GM23338 (cell line): Measurements from ENCODE around the gene ERO1B. TPM values are rescaled to one million over a fixed set of nuclear protein-coding genes. Genes with fewer than 3 reads are reported as not detected.

ENCODE experiments used
- EZH2 ChIP-seq: fragments of 200-600 bp; sonication (generic); IDR thresholded peaks from one replicate; pipeline ENCODE4 v1.8.0; 2017; ENCODE audit warnings: antibody characterized with exemption, mild to moderate bottlenecking, low read depth; ENCODE audit not compliant: unreplicated experiment
- EZH2phosphoT487 ChIP-seq: fragments of 200-600 bp; sonication (generic); IDR thresholded peaks from one replicate; pipeline ENCODE4 v1.8.1; 2018; ENCODE audit warnings: antibody characterized with exemption; ENCODE audit not compliant: unreplicated experiment
- NANOG ChIP-seq: IDR thresholded peaks from 2 replicates; pipeline ENCODE4 v1.6.1; 2016; ENCODE audit warnings: antibody characterized with exemption, borderline replicate concordance
- POLR2AphosphoS5 ChIP-seq: IDR thresholded peaks from 2 replicates; pipeline ENCODE4 v1.6.1; 2016; ENCODE audit warnings: antibody characterized with exemption, low read depth
- ZNF114 ChIP-seq: fragments of 250-450 bp; sonication (Bioruptor Pico); IDR thresholded peaks from 2 replicates; pipeline ENCODE4 v1.5.0; 2020; ENCODE audit warnings: mild to moderate bottlenecking, moderate library complexity
- ZNF331 ChIP-seq: fragments of 250-450 bp; sonication (Bioruptor Pico); IDR thresholded peaks from 2 replicates; pipeline ENCODE4 v1.5.0; 2020; ENCODE audit warnings: low read depth, mild to moderate bottlenecking, moderate library complexity
- polyA plus RNA-seq: library from polyadenylated mRNA; unstranded; fragments of >200 nt; fragmentation: Nextera tagmentation; extraction: Ambion mirVana; gene quantifications from 2 replicates; pipeline ENCODE4 v1.2.1, GENCODE V29; 2016
- total RNA-seq: library from RNA; depleted of rRNA; stranded (reverse); fragments of >200 nt; shearing (Covaris generic); gene quantifications from 2 replicates; pipeline ENCODE4 v1.2.3, GENCODE V29; 2014
- TF ChIP-seq, protein P1 (sequence below): fragments of 250-450 bp; sonication (Bioruptor Pico); IDR thresholded peaks from 2 replicates; pipeline ENCODE4 v1.5.0; 2020; ENCODE audit warnings: mild to moderate bottlenecking, moderate library complexity
- TF ChIP-seq, protein P2 (sequence below): IDR thresholded peaks from one replicate; pipeline ENCODE4 v1.6.1; 2018; ENCODE audit warnings: antibody characterized with exemption; ENCODE audit not compliant: unreplicated experiment
- TF ChIP-seq, protein P3 (sequence below): IDR thresholded peaks from 2 replicates; pipeline ENCODE4 v1.6.1; 2016; ENCODE audit warnings: antibody characterized with exemption

ERO1B gene
- total and polyA plus RNA-seq, 2 experiments from 2014 or later = 2.4 to 3.6 TPM

DNA sequence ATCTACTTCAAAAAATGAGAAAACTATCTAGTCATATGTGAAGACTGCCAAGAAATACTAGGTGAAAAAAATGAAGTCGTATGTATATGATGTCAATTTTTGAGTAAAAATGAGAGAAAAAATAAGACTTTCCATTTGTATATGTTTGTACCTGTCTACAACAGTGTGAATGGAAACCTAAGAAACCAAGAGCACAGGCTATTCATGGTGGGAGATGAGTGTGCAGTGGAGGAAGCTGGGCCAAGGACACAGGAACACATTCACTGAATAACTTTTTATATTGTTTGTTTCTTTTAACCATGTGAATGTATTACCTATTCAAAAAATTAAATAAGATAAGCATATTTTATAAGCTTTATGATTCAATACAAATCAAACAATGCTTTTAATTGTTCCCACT is 67.0 kb downstream of the ERO1B start (continued):
- TF ChIP-seq, protein P1, sequence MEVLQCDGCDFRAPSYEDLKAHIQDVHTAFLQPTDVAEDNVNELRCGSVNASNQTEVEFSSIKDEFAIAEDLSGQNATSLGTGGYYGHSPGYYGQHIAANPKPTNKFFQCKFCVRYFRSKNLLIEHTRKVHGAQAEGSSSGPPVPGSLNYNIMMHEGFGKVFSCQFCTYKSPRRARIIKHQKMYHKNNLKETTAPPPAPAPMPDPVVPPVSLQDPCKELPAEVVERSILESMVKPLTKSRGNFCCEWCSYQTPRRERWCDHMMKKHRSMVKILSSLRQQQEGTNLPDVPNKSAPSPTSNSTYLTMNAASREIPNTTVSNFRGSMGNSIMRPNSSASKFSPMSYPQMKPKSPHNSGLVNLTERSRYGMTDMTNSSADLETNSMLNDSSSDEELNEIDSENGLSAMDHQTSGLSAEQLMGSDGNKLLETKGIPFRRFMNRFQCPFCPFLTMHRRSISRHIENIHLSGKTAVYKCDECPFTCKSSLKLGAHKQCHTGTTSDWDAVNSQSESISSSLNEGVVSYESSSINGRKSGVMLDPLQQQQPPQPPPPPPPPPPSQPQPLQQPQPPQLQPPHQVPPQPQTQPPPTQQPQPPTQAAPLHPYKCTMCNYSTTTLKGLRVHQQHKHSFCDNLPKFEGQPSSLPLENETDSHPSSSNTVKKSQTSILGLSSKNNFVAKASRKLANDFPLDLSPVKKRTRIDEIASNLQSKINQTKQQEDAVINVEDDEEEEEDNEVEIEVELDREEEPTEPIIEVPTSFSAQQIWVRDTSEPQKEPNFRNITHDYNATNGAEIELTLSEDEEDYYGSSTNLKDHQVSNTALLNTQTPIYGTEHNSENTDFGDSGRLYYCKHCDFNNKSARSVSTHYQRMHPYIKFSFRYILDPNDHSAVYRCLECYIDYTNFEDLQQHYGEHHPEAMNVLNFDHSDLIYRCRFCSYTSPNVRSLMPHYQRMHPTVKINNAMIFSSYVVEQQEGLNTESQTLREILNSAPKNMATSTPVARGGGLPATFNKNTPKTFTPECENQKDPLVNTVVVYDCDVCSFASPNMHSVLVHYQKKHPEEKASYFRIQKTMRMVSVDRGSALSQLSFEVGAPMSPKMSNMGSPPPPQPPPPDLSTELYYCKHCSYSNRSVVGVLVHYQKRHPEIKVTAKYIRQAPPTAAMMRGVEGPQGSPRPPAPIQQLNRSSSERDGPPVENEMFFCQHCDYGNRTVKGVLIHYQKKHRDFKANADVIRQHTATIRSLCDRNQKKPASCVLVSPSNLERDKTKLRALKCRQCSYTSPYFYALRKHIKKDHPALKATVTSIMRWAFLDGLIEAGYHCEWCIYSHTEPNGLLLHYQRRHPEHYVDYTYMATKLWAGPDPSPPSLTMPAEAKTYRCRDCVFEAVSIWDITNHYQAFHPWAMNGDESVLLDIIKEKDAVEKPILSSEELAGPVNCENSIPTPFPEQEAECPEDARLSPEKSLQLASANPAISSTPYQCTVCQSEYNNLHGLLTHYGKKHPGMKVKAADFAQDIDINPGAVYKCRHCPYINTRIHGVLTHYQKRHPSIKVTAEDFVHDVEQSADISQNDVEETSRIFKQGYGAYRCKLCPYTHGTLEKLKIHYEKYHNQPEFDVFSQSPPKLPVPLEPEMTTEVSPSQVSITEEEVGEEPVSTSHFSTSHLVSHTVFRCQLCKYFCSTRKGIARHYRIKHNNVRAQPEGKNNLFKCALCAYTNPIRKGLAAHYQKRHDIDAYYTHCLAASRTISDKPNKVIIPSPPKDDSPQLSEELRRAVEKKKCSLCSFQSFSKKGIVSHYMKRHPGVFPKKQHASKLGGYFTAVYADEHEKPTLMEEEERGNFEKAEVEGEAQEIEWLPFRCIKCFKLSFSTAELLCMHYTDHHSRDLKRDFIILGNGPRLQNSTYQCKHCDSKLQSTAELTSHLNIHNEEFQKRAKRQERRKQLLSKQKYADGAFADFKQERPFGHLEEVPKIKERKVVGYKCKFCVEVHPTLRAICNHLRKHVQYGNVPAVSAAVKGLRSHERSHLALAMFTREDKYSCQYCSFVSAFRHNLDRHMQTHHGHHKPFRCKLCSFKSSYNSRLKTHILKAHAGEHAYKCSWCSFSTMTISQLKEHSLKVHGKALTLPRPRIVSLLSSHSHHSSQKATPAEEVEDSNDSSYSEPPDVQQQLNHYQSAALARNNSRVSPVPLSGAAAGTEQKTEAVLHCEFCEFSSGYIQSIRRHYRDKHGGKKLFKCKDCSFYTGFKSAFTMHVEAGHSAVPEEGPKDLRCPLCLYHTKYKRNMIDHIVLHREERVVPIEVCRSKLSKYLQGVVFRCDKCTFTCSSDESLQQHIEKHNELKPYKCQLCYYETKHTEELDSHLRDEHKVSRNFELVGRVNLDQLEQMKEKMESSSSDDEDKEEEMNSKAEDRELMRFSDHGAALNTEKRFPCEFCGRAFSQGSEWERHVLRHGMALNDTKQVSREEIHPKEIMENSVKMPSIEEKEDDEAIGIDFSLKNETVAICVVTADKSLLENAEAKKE (CRISPR knock-in tag) = no peak
- TF ChIP-seq ZNF331 (no peak), POLR2AphosphoS5 (no peak), EZH2 (no peak), ZNF114 (CRISPR knock-in tag) (no peak), EZH2phosphoT487 (no peak), NANOG (no peak)
- TF ChIP-seq, protein P2, sequence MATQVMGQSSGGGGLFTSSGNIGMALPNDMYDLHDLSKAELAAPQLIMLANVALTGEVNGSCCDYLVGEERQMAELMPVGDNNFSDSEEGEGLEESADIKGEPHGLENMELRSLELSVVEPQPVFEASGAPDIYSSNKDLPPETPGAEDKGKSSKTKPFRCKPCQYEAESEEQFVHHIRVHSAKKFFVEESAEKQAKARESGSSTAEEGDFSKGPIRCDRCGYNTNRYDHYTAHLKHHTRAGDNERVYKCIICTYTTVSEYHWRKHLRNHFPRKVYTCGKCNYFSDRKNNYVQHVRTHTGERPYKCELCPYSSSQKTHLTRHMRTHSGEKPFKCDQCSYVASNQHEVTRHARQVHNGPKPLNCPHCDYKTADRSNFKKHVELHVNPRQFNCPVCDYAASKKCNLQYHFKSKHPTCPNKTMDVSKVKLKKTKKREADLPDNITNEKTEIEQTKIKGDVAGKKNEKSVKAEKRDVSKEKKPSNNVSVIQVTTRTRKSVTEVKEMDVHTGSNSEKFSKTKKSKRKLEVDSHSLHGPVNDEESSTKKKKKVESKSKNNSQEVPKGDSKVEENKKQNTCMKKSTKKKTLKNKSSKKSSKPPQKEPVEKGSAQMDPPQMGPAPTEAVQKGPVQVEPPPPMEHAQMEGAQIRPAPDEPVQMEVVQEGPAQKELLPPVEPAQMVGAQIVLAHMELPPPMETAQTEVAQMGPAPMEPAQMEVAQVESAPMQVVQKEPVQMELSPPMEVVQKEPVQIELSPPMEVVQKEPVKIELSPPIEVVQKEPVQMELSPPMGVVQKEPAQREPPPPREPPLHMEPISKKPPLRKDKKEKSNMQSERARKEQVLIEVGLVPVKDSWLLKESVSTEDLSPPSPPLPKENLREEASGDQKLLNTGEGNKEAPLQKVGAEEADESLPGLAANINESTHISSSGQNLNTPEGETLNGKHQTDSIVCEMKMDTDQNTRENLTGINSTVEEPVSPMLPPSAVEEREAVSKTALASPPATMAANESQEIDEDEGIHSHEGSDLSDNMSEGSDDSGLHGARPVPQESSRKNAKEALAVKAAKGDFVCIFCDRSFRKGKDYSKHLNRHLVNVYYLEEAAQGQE = no peak
- TF ChIP-seq, protein P3, sequence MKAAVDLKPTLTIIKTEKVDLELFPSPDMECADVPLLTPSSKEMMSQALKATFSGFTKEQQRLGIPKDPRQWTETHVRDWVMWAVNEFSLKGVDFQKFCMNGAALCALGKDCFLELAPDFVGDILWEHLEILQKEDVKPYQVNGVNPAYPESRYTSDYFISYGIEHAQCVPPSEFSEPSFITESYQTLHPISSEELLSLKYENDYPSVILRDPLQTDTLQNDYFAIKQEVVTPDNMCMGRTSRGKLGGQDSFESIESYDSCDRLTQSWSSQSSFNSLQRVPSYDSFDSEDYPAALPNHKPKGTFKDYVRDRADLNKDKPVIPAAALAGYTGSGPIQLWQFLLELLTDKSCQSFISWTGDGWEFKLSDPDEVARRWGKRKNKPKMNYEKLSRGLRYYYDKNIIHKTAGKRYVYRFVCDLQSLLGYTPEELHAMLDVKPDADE = no peak
